Measurements from ENCODE around the gene ARHGAP23. TPM values are rescaled to one million over a fixed set of nuclear protein-coding genes. Genes with fewer than 3 reads are reported as not detected.

Gene ARHGAP23
- total and polyA plus RNA-seq, 10 of the 15 experiments (the other 5 are each of a cell fraction or from before 2014, with no cell fraction given): 0.23 to 5.8 (median 2.1) TPM

- no peaks in the 10 kb centered on the region; a peak in 1 of 4 replicates for H3K27me3 ChIP-seq (replicated peaks in 1 of 2; ENCODE audit: control insufficient read depth in 2 of 2, insufficient read depth in 2 of 2, low read length in 1 of 2)
- ChIA-PET CTCF (no interaction called here), RAD21 (ENCODE audit: unreplicated experiment) (interaction anchor here (0.6 kb wide), 1 partner anchor 344 kb away, joined by 3 read pairs; no protein-coding TSS in a partner anchor), POLR2A (no interaction called here), SMC1A (ENCODE audit: uncharacterized antibody, unreplicated experiment) (no interaction called here)
- H3K36me3 ChIP-seq (ENCODE audit: control insufficient read depth in 2 of 2, insufficient read depth in 2 of 2, low read length in 1 of 2): no peaks in the 10 kb centered on the region
- no peak overlapping the region for H3K9ac ChIP-seq (ENCODE audit: control insufficient read depth, insufficient read depth, low read length)
- no peaks in the 10 kb centered on the region for H3K9me3 ChIP-seq (replicated peaks; ENCODE audit: control insufficient read depth, insufficient read depth, low read length)
- DNase-seq (ENCODE audit: low read depth, low spot score) (no peak), ATAC-seq (no peak), FAIRE-seq (no peak)
- TF ChIP-seq ZNF384 (IDR thresholded peaks at IDR 0.05; ENCODE audit: borderline replicate concordance, low read depth, low read length): no peak
- TF ChIP-seq, protein P1, sequence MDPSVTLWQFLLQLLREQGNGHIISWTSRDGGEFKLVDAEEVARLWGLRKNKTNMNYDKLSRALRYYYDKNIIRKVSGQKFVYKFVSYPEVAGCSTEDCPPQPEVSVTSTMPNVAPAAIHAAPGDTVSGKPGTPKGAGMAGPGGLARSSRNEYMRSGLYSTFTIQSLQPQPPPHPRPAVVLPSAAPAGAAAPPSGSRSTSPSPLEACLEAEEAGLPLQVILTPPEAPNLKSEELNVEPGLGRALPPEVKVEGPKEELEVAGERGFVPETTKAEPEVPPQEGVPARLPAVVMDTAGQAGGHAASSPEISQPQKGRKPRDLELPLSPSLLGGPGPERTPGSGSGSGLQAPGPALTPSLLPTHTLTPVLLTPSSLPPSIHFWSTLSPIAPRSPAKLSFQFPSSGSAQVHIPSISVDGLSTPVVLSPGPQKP (IDR thresholded peaks at IDR 0.05; ENCODE audit: low read depth, low read length): no peak
- no peak for TF ChIP-seq IRF4 (IDR thresholded peaks at IDR 0.05; ENCODE audit: low read depth, low read length)
- TF ChIP-seq EZH2 (IDR thresholded peaks at IDR 0.05; ENCODE audit: borderline replicate concordance, control insufficient read depth, low read depth, low read length): no peak
- no peak for TF ChIP-seq SIN3A (IDR thresholded peaks at IDR 0.05; ENCODE audit: low read depth, low read length)
- TF ChIP-seq, protein P2, sequence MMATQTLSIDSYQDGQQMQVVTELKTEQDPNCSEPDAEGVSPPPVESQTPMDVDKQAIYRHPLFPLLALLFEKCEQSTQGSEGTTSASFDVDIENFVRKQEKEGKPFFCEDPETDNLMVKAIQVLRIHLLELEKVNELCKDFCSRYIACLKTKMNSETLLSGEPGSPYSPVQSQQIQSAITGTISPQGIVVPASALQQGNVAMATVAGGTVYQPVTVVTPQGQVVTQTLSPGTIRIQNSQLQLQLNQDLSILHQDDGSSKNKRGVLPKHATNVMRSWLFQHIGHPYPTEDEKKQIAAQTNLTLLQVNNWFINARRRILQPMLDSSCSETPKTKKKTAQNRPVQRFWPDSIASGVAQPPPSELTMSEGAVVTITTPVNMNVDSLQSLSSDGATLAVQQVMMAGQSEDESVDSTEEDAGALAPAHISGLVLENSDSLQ (IDR thresholded peaks at IDR 0.05): no peak
- no peak for TF ChIP-seq RFX5 (IDR thresholded peaks at IDR 0.05; ENCODE audit: low read depth, low read length)
- no peak overlapping the region for H2AFZ ChIP-seq (ENCODE audit: control insufficient read depth, low read depth, low read length)
- no peak overlapping the region for H3K4me2 ChIP-seq (ENCODE audit: control insufficient read depth, insufficient read depth)
- no peaks in the 10 kb centered on the region for H4K20me1 ChIP-seq (ENCODE audit: control insufficient read depth, insufficient read depth)
- no peaks in the 10 kb centered on the region for H3K4me1 ChIP-seq (ENCODE audit: control insufficient read depth, insufficient read depth, low read length)
- no peak overlapping the region for H3K4me3 ChIP-seq
- in situ Hi-C loops (cut with MboI) (no loop called here), intact Hi-C loops (cut with micrococcal nuclease; ENCODE audit: unreplicated experiment) (no loop called here)
- no peaks in the 10 kb centered on the region for H3K79me2 ChIP-seq (ENCODE audit: control insufficient read depth, insufficient read depth, low read length)
- BruUV-seq (replicated peaks): no TSS peak
- WGBS (ENCODE audit: insufficient coverage, insufficient replicate concordance, low lambda C conversion rate, missing lambda C conversion rate): 51% methylated on average over 6 of the region's 9 CpGs
- no peak overlapping the region for H3K27ac ChIP-seq (ENCODE audit: control insufficient read depth, insufficient read depth)
Measured at GRCh38 chr17:38533241-38533640, 105.0 kb downstream of the ARHGAP23 start.
